ENCODE data around the gene KIF1B.
"Not testable (repeated sequence)": the region's sequence is repeated elsewhere in the genome, so short reads cannot be mapped to it uniquely, and the experiment has no call there.

DNA sequence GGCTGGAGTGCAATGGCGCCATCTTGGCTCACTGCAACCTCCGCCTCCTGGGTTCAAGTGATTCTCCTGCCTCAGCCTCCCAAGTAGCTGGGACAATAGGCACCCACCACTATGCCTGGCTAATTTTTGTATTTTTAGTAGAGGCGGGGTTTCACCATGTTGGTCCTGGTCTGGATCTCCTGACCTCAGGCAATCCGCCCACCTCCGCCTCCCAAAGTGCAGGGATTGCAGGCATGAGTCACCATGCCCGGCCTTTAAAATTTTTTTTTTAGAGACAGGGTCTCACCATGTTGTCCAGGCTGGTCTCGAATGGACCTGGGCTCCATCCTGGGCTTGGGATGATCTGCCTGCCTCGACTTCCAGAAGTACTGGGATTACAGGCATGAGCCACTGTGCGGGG is 49.2 kb downstream of the KIF1B start:
- TF ChIP-seq, protein P1, sequence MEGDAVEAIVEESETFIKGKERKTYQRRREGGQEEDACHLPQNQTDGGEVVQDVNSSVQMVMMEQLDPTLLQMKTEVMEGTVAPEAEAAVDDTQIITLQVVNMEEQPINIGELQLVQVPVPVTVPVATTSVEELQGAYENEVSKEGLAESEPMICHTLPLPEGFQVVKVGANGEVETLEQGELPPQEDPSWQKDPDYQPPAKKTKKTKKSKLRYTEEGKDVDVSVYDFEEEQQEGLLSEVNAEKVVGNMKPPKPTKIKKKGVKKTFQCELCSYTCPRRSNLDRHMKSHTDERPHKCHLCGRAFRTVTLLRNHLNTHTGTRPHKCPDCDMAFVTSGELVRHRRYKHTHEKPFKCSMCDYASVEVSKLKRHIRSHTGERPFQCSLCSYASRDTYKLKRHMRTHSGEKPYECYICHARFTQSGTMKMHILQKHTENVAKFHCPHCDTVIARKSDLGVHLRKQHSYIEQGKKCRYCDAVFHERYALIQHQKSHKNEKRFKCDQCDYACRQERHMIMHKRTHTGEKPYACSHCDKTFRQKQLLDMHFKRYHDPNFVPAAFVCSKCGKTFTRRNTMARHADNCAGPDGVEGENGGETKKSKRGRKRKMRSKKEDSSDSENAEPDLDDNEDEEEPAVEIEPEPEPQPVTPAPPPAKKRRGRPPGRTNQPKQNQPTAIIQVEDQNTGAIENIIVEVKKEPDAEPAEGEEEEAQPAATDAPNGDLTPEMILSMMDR (conservative IDR thresholded peaks at IDR 0.05; ENCODE audit: low read depth in 2 of 2) = not testable (repeated sequence)
- TF ChIP-seq, protein P2, sequence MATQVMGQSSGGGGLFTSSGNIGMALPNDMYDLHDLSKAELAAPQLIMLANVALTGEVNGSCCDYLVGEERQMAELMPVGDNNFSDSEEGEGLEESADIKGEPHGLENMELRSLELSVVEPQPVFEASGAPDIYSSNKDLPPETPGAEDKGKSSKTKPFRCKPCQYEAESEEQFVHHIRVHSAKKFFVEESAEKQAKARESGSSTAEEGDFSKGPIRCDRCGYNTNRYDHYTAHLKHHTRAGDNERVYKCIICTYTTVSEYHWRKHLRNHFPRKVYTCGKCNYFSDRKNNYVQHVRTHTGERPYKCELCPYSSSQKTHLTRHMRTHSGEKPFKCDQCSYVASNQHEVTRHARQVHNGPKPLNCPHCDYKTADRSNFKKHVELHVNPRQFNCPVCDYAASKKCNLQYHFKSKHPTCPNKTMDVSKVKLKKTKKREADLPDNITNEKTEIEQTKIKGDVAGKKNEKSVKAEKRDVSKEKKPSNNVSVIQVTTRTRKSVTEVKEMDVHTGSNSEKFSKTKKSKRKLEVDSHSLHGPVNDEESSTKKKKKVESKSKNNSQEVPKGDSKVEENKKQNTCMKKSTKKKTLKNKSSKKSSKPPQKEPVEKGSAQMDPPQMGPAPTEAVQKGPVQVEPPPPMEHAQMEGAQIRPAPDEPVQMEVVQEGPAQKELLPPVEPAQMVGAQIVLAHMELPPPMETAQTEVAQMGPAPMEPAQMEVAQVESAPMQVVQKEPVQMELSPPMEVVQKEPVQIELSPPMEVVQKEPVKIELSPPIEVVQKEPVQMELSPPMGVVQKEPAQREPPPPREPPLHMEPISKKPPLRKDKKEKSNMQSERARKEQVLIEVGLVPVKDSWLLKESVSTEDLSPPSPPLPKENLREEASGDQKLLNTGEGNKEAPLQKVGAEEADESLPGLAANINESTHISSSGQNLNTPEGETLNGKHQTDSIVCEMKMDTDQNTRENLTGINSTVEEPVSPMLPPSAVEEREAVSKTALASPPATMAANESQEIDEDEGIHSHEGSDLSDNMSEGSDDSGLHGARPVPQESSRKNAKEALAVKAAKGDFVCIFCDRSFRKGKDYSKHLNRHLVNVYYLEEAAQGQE (IDR thresholded peaks at IDR 0.05; ENCODE audit: unreplicated experiment) = not testable (repeated sequence)
- not testable (repeated sequence) for TF ChIP-seq POLR2AphosphoS5 (IDR thresholded peaks at IDR 0.05; ENCODE audit: low read depth)
